GM19099 (cell line): ENCODE measurements around the gene GPATCH2.

Experiments
- POLR2A ChIP-seq: IDR thresholded peaks from 3 replicates; pipeline ENCODE4 v1.6.1; 2011; ENCODE audit warnings: low read depth; ENCODE audit not compliant: insufficient read length; ENCODE audit errors: extremely low read depth

Gene GPATCH2

GRCh38 chr1:217599154-217599553, 31.7 kb downstream of the GPATCH2 start:
- TF ChIP-seq POLR2A: no peak

DNA sequence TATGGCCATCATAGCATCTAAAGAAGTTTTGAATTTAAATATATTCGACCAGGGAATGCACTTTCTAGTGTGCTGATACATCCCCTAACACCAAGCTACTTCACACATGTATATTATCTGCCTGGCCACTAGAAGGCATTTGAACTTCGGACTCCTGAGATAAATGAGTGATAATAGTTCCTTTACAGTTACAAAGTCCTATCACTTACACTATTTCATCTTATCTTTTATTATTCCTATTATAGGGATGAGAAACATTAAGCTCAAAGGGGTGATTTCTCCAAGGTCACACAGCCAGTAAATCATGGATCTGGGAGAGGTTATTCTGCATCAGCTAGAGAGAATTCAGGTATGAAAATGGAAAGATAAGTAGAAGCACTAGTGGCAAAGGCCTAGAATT, 40.3 kb downstream of the GPATCH2 start:
- no peak for TF ChIP-seq POLR2A

GRCh38 chr1:217586586-217586985, 44.3 kb downstream of the GPATCH2 start:
- TF ChIP-seq POLR2A: no peak

- TF ChIP-seq POLR2A: no peak
These were observed 45.3 kb downstream of the GPATCH2 start for GRCh38 chr1:217585577-217585976.

- TF ChIP-seq POLR2A: no peak
These were observed 53.6 kb downstream of the GPATCH2 start for GRCh38 chr1:217577336-217577735.

DNA sequence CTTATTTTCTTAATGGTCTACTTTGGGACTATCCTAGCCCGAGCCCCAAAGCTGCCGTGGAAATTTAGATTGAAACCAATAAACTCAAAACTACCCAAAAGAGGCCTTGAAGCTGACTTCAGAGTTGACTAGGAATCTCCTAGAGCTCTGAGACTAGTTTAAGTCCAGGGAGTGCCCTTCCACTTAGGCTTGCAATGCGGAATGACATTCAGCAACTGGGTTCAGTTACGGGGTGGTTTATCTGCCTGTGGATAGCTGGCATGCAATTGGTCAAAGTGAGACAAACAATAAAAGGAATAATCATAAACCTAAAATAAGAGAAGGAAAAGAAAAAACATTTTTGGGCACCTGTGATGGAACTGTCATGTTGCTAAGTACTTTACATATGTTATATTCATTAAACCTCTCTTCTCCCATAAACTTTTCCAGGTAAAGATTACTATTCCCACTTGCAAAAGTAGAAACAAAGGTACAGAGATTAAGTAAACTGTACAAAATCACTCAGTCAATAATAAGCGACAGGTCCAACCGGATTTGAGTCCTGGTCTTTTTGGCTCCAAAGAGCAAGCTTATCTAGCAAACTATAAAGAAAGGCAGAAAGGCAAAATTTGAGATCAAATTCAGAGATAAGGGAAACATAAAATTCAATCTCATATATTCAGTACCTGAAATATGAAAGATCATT, 56.5 kb downstream of the GPATCH2 start:
- no peak for TF ChIP-seq POLR2A

GRCh38 chr1:217569021-217569420, 61.9 kb downstream of the GPATCH2 start:
- TF ChIP-seq POLR2A: no peak

- TF ChIP-seq POLR2A: no peak
These were observed 62.7 kb downstream of the GPATCH2 start for GRCh38 chr1:217568200-217568599.

GRCh38 chr1:217564833-217565232, 66.1 kb downstream of the GPATCH2 start:
- TF ChIP-seq POLR2A: no peak

- TF ChIP-seq POLR2A: no peak
These were observed 66.7 kb downstream of the GPATCH2 start for GRCh38 chr1:217564207-217564606.

DNA sequence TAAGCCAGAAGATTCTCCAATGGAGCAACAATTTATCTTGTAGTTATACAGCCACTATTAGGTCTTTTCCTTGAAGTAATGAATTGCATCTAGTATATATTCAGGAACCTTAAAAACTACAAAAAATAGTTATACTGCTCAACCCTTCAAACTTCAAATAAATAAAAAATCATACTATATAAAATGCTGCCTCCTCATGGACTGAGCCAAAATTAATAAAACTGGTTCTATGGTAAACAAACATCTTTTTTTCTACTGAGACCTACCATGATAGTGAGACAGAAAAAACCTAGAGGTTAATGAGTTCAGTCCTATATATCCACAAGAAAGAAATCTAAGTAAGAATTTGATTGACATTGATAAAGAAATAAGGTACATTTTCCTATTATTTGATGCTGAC, 67.7 kb downstream of the GPATCH2 start:
- TF ChIP-seq POLR2A: no peak

DNA sequence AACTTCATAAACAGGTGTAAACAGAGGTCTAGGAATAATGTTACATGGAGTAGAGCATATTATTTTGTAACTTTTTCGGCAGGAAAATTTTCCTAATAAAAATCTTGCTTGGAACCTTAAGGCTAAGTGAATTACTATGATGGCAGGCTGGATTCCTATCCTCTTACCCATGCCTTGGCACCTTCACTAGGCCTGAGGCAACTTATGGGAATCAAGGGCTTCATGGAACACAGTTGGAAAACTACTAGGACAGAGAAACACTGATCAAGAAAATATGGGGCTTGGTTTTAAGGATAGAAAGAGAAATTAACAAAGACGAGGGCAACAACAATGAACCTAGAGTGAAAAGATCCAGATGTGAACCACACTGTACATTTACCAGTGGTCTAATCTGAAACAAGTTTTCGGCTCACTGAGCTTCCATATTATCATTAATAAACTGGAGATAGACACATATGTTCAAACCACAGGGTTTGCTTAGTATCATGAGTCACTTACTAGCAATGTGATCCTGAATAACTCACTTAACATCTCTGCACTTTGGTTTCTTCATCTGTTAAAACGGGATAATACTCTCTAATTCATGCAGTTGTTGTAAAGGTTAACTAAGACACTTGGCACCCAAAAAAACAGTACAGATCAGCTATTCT, 68.5 kb downstream of the GPATCH2 start:
- TF ChIP-seq POLR2A: no peak

DNA sequence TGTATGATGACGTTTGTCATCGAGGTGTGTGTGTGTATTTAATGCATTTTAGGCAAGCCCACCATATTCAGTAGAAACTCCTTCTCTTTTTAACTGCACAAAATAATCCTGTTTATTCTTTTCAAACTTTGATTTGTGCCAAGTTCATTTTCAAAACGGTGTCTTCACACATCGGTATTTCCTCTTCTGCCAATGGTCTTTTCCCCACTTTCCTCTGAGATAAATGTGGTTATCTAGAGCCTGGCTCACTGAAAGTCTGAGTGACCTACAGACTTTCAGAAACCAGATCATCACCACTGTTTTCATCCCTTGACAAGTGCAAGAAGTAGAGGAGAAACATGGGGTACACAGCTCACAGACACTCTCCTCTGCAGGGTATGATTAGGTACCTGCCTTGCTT, 69.4 kb downstream of the GPATCH2 start:
- TF ChIP-seq POLR2A: no peak

DNA sequence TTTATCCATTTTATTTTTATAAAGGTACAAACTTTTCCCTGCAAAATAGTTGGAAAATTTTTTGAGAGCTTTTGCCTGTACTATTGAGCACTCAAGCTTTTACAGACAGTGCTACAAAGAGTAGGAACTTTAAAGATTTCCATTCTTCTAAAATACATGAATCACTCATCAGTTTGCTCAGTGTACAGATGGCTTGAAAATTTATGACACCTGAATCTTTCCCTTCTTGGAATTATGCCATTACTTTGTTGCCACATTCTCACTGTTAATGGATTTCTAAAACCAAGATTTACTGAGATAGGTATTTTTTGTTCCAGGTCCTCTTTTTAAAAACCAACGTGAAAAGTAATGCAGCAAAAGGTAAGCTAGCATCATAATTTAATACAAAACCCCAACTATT, 76.0 kb downstream of the GPATCH2 start:
- no peak for TF ChIP-seq POLR2A

DNA sequence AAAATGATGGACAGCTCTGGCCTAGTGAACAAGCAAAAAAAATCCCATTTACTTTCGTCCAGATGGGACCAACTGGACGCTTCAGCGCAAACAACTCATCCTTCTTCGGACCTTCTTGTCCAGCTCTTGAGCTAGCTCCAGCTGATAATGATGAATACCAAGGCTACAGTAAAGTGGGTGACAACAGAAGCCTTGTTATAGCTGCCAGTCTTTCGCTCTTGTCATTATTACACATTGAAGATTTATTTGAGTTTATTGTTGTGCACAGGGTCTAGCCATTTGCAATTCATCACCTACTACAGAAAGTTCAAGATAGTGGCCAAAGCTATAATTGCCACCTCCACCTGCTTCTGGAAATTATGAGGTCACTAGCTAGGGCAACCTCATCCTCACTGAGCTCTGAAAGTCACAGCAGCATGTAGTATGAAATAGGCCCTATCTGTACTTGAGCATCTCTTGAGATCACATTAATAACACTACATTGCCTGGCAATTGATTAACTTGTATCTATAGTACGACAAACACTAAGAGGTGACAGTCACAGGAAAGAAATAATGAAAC, 76.9 kb downstream of the GPATCH2 start:
- TF ChIP-seq POLR2A: no peak

- no peak for TF ChIP-seq POLR2A
These were observed 78.4 kb downstream of the GPATCH2 start for GRCh38 chr1:217552339-217552951.
